Measurements from ENCODE around the gene CXorf58.

GRCh38 chrX:23864742-23865326 is 43.0 kb upstream of the CXorf58 start:
- TF ChIP-seq CTCF (IDR thresholded peaks at IDR 0.05) (no peak), EZH2 (IDR thresholded peaks at IDR 0.05; ENCODE audit: borderline replicate concordance, insufficient read depth, low read depth, low read length, poor library complexity, severe bottlenecking) (no peak)
